ENCODE results near the gene PPM1E. TPM values are rescaled to one million over a fixed set of nuclear protein-coding genes. Genes with fewer than 3 reads are reported as not detected.

PPM1E gene
- total RNA-seq, 2 experiments from 2014 or later: not detected

- Mint-ChIP-seq H3K4me1 (no peaks in the 10 kb centered on the region), H3K36me3 (ENCODE audit: low read depth) (no peaks in the 10 kb centered on the region), H3K27ac (no peak overlapping the region), H3K9me3 (no peaks in the 10 kb centered on the region), H3K4me3 (no peak overlapping the region), H3K27me3 (peaks cover 16% of the 10 kb centered on the region)
- ChIA-PET POLR2A (no interaction called here), CTCF (no interaction called here)
- DNase-seq: no peak
Observed at GRCh38 chr17:58899191-58899590, 143.5 kb downstream of the PPM1E start.

GRCh38 chr17:58902322-58902721 is 146.7 kb downstream of the PPM1E start:
- ChIA-PET CTCF (no interaction called here), POLR2A (no interaction called here)
- no peak for DNase-seq
- Mint-ChIP-seq H3K4me3 (no peak overlapping the region), H3K9me3 (no peaks in the 10 kb centered on the region), H3K4me1 (no peaks in the 10 kb centered on the region), H3K27ac (no peak overlapping the region), H3K27me3 (peaks cover 19% of the 10 kb centered on the region), H3K36me3 (ENCODE audit: low read depth) (no peaks in the 10 kb centered on the region)

DNA sequence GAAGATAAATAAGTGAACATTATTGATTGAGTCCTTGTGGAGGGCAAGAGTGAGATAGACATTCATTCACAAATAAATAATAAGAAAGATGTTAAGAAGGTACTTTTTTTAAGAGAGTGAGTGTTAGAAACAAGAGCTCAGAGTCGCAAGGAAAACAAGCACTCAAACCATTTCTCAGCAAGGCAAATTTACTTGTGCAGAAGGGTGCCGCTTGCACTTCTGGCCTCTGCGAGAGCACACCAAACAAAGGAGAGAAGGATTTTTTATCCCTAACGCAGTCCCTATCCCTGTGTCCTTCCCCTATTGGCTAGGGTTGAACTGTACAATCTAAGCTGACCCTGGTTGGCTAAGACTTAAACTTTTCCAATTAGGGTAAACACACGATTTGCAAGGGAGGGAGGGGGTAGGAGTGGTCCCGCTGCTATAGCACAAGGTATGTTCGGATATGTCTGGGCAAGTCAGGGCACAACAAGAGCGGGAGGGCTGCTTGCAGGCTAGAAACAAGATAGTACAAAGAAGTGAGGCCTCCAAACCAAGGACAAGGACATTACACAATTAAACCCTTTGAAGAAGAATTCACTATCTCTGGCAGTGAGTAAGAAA is 156.2 kb downstream of the PPM1E start:
- Mint-ChIP-seq H3K9me3 (peaks cover 12% of the 10 kb centered on the region), H3K4me3 (no peak overlapping the region), H3K27ac (no peak overlapping the region), H3K27me3 (peaks cover 21% of the 10 kb centered on the region), H3K36me3 (ENCODE audit: low read depth) (no peaks in the 10 kb centered on the region), H3K4me1 (no peaks in the 10 kb centered on the region)
- ChIA-PET POLR2A (no interaction called here), CTCF (interaction anchor here (0.6 kb wide), 1 partner anchor 14 kb away, joined by 4 read pairs; no protein-coding TSS in a partner anchor)
- no peak for DNase-seq

- H3K4me3 Mint-ChIP-seq: no peak overlapping the region
- POLR2A ChIA-PET: no interaction called here
Observed at GRCh38 chr17:58913552-58913951, 157.9 kb downstream of the PPM1E start.

GRCh38 chr17:58913971-58914769 is 158.5 kb downstream of the PPM1E start:
- ChIA-PET POLR2A (no interaction called here), CTCF (no interaction called here)
- Mint-ChIP-seq H3K36me3 (ENCODE audit: low read depth) (no peaks in the 10 kb centered on the region), H3K27me3 (peaks cover 25% of the 10 kb centered on the region), H3K4me1 (no peaks in the 10 kb centered on the region), H3K27ac (no peak overlapping the region), H3K4me3 (no peak overlapping the region), H3K9me3 (peaks cover 12% of the 10 kb centered on the region)
- DNase-seq: no peak

More at GRCh38 chr17:58913552-58913951, 157.9 kb downstream of the PPM1E start:
- H3K4me1 Mint-ChIP-seq: no peaks in the 10 kb centered on the region
- peaks cover 22% of the 10 kb centered on the region for H3K27me3 Mint-ChIP-seq
- CTCF ChIA-PET: no interaction called here
- peaks cover 12% of the 10 kb centered on the region for H3K9me3 Mint-ChIP-seq
- no peaks in the 10 kb centered on the region for H3K36me3 Mint-ChIP-seq (ENCODE audit: low read depth)
- H3K27ac Mint-ChIP-seq: no peak overlapping the region
- DNase-seq: no peak

- ChIA-PET POLR2A (no interaction called here), CTCF (interaction anchor here (0.6 kb wide), 2 partner anchors 50 to 971 kb away, joined by 3 read pairs; no protein-coding TSS in a partner anchor)
- no peak for DNase-seq
- no peak overlapping the region for H3K4me3 Mint-ChIP-seq
- peaks cover 8% of the 10 kb centered on the region for H3K4me1 Mint-ChIP-seq
- peaks cover 1% of the 10 kb centered on the region for H3K9me3 Mint-ChIP-seq
- H3K27ac Mint-ChIP-seq: no peak overlapping the region
- H3K27me3 Mint-ChIP-seq: peaks cover 16% of the 10 kb centered on the region
- no peaks in the 10 kb centered on the region for H3K36me3 Mint-ChIP-seq (ENCODE audit: low read depth)
Observed at GRCh38 chr17:58917228-58917627, 161.6 kb downstream of the PPM1E start.

DNA sequence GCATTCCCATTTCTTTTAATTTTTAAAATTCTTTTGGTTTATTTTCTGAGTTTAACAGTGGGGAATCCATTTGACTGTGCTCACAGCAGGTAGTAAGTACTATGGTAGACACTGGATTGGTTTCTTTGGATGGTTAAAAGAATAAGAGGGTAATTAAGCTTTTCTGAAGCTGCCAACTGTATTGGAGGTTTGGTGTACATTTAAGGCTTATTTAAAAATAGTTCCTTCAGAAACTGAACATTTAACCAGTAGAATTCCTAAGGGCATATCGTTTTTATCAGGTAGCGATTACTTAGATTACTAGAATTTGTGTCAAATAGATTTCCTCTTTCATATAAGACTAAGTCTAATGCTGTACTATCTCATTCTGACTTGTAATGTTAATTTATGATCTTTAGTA is 162.4 kb downstream of the PPM1E start:
- POLR2A ChIA-PET: no interaction called here
- H3K27me3 Mint-ChIP-seq: peaks cover 13% of the 10 kb centered on the region
- H3K4me3 Mint-ChIP-seq: no peak overlapping the region
- CTCF ChIA-PET: interaction anchor here (1.3 kb wide), 1 partner anchor 9 kb away, joined by 4 read pairs; no protein-coding TSS in a partner anchor
- H3K4me1 Mint-ChIP-seq: peaks cover 8% of the 10 kb centered on the region
- no peaks in the 10 kb centered on the region for H3K36me3 Mint-ChIP-seq (ENCODE audit: low read depth)
- no peak overlapping the region for H3K27ac Mint-ChIP-seq
- no peak for DNase-seq
- H3K9me3 Mint-ChIP-seq: no peaks in the 10 kb centered on the region

DNA sequence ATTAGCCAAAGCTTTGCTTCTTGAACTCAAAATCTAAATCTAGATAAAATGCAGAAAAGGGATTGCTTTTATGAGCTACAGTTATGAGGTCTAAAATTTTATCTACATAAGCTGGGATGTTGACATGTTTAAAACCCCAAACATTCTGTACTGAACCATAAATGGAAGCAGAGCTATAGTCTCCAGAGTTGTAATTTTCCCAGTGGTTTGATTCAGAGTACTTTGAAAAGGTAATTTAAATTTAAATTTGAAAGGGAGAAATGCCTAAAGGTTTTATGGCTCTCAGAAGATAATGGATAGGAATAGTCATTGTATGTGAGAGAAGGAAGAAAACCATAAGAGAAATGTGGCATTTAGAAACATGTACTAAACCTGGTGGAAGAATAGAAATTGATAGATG is 163.2 kb downstream of the PPM1E start:
- ChIA-PET POLR2A (interaction anchor here (0.6 to 0.7 kb wide), 2 partner anchors 77 to 97 kb away, joined by 3 to 4 read pairs; no protein-coding TSS in a partner anchor), CTCF (interaction anchor here (0.7 to 1.3 kb wide), 2 partner anchors 9 to 477 kb away, joined by 3 to 4 read pairs; no protein-coding TSS in a partner anchor)
- H3K4me3 Mint-ChIP-seq: no peak overlapping the region
- no peak for DNase-seq
- peaks cover 8% of the 10 kb centered on the region for H3K4me1 Mint-ChIP-seq
- peaks cover 13% of the 10 kb centered on the region for H3K27me3 Mint-ChIP-seq
- H3K36me3 Mint-ChIP-seq (ENCODE audit: low read depth): no peaks in the 10 kb centered on the region
- H3K9me3 Mint-ChIP-seq: no peaks in the 10 kb centered on the region
- no peak overlapping the region for H3K27ac Mint-ChIP-seq

- Mint-ChIP-seq H3K9me3 (no peaks in the 10 kb centered on the region), H3K27me3 (peaks cover 10% of the 10 kb centered on the region), H3K36me3 (ENCODE audit: low read depth) (no peaks in the 10 kb centered on the region), H3K27ac (no peak overlapping the region), H3K4me1 (peaks cover 8% of the 10 kb centered on the region), H3K4me3 (no peak overlapping the region)
- CTCF ChIA-PET: no interaction called here
- POLR2A ChIA-PET: no interaction called here
- no peak for DNase-seq
Observed at GRCh38 chr17:58920773-58921172, 165.1 kb downstream of the PPM1E start.

- POLR2A ChIA-PET: no interaction called here
- no peaks in the 10 kb centered on the region for H3K9me3 Mint-ChIP-seq
- CTCF ChIA-PET: no interaction called here
- no peak for DNase-seq
- H3K36me3 Mint-ChIP-seq (ENCODE audit: low read depth): no peaks in the 10 kb centered on the region
- peaks cover 9% of the 10 kb centered on the region for H3K27me3 Mint-ChIP-seq
- H3K27ac Mint-ChIP-seq: no peak overlapping the region
- no peak overlapping the region for H3K4me3 Mint-ChIP-seq
- no peaks in the 10 kb centered on the region for H3K4me1 Mint-ChIP-seq
Observed at GRCh38 chr17:58932956-58933355, 177.3 kb downstream of the PPM1E start.

GRCh38 chr17:58936295-58936694 is 180.6 kb downstream of the PPM1E start:
- no peak overlapping the region for H3K27ac Mint-ChIP-seq
- H3K4me3 Mint-ChIP-seq: no peak overlapping the region
- H3K27me3 Mint-ChIP-seq: no peaks in the 10 kb centered on the region
- no peaks in the 10 kb centered on the region for H3K4me1 Mint-ChIP-seq
- POLR2A ChIA-PET: no interaction called here
- CTCF ChIA-PET: no interaction called here
- no peaks in the 10 kb centered on the region for H3K36me3 Mint-ChIP-seq (ENCODE audit: low read depth)
- H3K9me3 Mint-ChIP-seq: no peaks in the 10 kb centered on the region
- no peak for DNase-seq

DNA sequence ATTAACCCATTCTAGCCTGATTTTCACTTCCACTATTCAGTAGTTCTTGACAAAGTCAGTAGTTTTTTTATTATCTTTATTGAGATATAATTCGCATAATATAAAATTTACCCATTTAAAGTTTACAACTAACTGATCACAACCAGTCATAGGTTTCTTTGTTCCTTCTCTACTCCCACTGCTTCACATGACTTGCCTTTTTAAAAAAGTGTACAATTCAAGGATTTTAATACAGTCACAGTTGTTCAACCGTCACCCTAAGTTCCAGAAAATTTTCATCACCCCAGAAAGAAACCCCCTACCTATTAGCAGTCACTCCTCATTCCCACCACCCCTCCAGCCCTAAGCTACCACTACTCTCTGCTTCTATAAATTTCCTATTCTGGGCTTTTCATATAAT is 188.5 kb downstream of the PPM1E start:
- Mint-ChIP-seq H3K4me1 (no peaks in the 10 kb centered on the region), H3K36me3 (ENCODE audit: low read depth) (no peaks in the 10 kb centered on the region), H3K27ac (no peak overlapping the region), H3K4me3 (no peak overlapping the region), H3K27me3 (peaks cover 11% of the 10 kb centered on the region), H3K9me3 (peaks cover 3% of the 10 kb centered on the region)
- DNase-seq: no peak
- ChIA-PET CTCF (no interaction called here), POLR2A (no interaction called here)

DNA sequence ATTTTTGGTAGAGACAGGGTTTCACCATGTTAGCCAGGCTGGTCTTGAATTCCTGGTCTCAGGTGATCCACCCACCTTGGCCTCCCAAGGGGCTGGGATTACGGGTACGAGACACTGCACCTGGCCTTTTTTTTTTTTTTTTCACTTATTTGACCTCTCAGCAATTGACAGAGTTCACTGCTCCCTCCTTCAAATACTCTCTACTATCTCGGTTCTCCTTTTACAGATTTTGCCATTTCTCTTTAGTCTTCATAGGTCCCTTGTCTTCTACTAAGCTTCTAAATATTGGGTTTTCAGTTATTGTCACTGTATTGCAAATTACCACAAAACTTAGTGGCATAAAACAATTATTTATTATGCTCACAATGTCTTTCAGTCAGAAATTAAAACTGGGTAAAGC is 191.8 kb downstream of the PPM1E start:
- ChIA-PET CTCF (no interaction called here), POLR2A (no interaction called here)
- H3K4me3 Mint-ChIP-seq: no peak overlapping the region
- peaks cover 3% of the 10 kb centered on the region for H3K36me3 Mint-ChIP-seq (ENCODE audit: low read depth)
- peaks cover 18% of the 10 kb centered on the region for H3K9me3 Mint-ChIP-seq
- no peaks in the 10 kb centered on the region for H3K4me1 Mint-ChIP-seq
- H3K27me3 Mint-ChIP-seq: peaks cover 9% of the 10 kb centered on the region
- DNase-seq: no peak
- no peak overlapping the region for H3K27ac Mint-ChIP-seq
